ENCODE results near the gene SLC37A2. TPM values are rescaled to one million over a fixed set of nuclear protein-coding genes. Genes with fewer than 3 reads are reported as not detected.

Gene SLC37A2
- total RNA-seq, 1 experiment from 2014 or later: 13.8 TPM

- peaks cover 4% of the 10 kb centered on the region; the same call in 1 of the 2 replicates for H3K4me1 ChIP-seq
- POLR2A ChIA-PET: no interaction called here
- no peak for TF ChIP-seq CTCF (IDR thresholded peaks at IDR 0.05; ENCODE audit: insufficient read depth in 1 of 2, low read depth in 1 of 2, low read length in 1 of 2, severe bottlenecking in 1 of 2, unreplicated experiment in 1 of 2)
- no peaks in the 10 kb centered on the region for H3K27me3 ChIP-seq (replicated peaks; ENCODE audit: control insufficient read depth, insufficient read depth, low read length)
- peak in 1 of 2 experiments; percentile 40 for DNase-seq
- CTCF ChIA-PET: interaction anchor here (0.7 kb wide), 1 partner anchor 1401 kb away, joined by 3 read pairs; no protein-coding TSS in a partner anchor
- Mint-ChIP-seq H3K36me3 (ENCODE audit: insufficient read depth, unreplicated experiment) (no peaks in the 10 kb centered on the region), H3K27ac (ENCODE audit: unreplicated experiment) (no peak overlapping the region), H3K27me3 (ENCODE audit: insufficient read depth, unreplicated experiment) (no peaks in the 10 kb centered on the region), H3K4me1 (ENCODE audit: low read depth, unreplicated experiment) (no peaks in the 10 kb centered on the region), H3K9me3 (ENCODE audit: unreplicated experiment) (no peaks in the 10 kb centered on the region), H3K4me3 (ENCODE audit: unreplicated experiment) (no peak overlapping the region)
- intact Hi-C loops (cut with micrococcal nuclease; ENCODE audit: unreplicated experiment): no loop called here
- no TSS peak for BruUV-seq (replicated peaks)
- H3K4me3 ChIP-seq (ENCODE audit: low read depth, low read length): no peak overlapping the region
- H3K36me3 ChIP-seq (ENCODE audit: control insufficient read depth, insufficient read depth, low read length): no peaks in the 10 kb centered on the region; the same call in 1 of the 2 replicates
- H3K9me3 ChIP-seq: no peaks in the 10 kb centered on the region
Measured at GRCh38 chr11:125084057-125084416, 20.9 kb downstream of the SLC37A2 start.

DNA sequence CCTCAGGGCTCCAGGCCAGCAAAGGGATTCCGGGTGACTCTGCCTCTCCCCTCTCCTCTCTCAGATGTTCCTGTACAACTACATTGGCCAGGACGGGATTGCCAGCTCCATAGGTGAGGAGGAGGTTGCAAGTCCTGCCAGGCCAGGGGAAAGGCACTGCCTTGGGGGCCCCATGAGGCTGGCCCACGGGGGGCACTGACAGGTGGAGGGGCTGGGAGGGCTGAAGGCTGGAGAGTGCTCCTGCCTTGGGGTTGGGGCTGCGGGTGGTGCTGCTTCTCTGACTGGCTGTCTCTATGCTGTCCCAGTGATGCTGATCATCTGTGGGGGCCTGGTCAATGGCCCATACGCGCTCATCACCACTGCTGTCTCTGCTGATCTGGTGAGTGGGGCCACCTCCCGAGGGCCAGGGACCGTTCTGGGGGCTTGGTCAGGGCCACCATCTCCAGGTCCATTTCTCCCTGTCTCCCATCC is 21.7 kb downstream of the SLC37A2 start:
- no peaks in the 10 kb centered on the region for H3K9me3 Mint-ChIP-seq (ENCODE audit: unreplicated experiment)
- H3K4me3 ChIP-seq (ENCODE audit: low read depth, low read length): no peak overlapping the region
- no peaks in the 10 kb centered on the region; the same call in 1 of the 2 replicates for H3K36me3 ChIP-seq (ENCODE audit: control insufficient read depth, insufficient read depth, low read length)
- no peaks in the 10 kb centered on the region for H3K9me3 ChIP-seq
- intact Hi-C loops (cut with micrococcal nuclease; ENCODE audit: unreplicated experiment): loop anchor here (1.0 kb wide), 1 partner anchor 122 kb away; no protein-coding TSS in a partner anchor
- ChIA-PET CTCF (interaction anchor here (0.6 to 1.5 kb wide), 3 partner anchors 26 to 1400 kb away, joined by 3 to 4 read pairs (median 3); no protein-coding TSS in a partner anchor), POLR2A (no interaction called here)
- no peaks in the 10 kb centered on the region for H3K4me1 Mint-ChIP-seq (ENCODE audit: low read depth, unreplicated experiment)
- BruUV-seq (replicated peaks): no TSS peak
- TF ChIP-seq CTCF (IDR thresholded peaks at IDR 0.05; ENCODE audit: insufficient read depth in 1 of 2, low read depth in 1 of 2, low read length in 1 of 2, severe bottlenecking in 1 of 2, unreplicated experiment in 1 of 2): no peak
- no peaks in the 10 kb centered on the region for H3K27me3 ChIP-seq (replicated peaks; ENCODE audit: control insufficient read depth, insufficient read depth, low read length)
- H3K27ac Mint-ChIP-seq (ENCODE audit: unreplicated experiment): no peak overlapping the region
- no peaks in the 10 kb centered on the region for H3K27me3 Mint-ChIP-seq (ENCODE audit: insufficient read depth, unreplicated experiment)
- no peak overlapping the region for H3K4me3 Mint-ChIP-seq (ENCODE audit: unreplicated experiment)
- no peaks in the 10 kb centered on the region for H3K36me3 Mint-ChIP-seq (ENCODE audit: insufficient read depth, unreplicated experiment)
- peaks cover 4% of the 10 kb centered on the region; the same call in 1 of the 2 replicates for H3K4me1 ChIP-seq
- peak in 1 of 2 experiments; percentile 34 for DNase-seq

DNA sequence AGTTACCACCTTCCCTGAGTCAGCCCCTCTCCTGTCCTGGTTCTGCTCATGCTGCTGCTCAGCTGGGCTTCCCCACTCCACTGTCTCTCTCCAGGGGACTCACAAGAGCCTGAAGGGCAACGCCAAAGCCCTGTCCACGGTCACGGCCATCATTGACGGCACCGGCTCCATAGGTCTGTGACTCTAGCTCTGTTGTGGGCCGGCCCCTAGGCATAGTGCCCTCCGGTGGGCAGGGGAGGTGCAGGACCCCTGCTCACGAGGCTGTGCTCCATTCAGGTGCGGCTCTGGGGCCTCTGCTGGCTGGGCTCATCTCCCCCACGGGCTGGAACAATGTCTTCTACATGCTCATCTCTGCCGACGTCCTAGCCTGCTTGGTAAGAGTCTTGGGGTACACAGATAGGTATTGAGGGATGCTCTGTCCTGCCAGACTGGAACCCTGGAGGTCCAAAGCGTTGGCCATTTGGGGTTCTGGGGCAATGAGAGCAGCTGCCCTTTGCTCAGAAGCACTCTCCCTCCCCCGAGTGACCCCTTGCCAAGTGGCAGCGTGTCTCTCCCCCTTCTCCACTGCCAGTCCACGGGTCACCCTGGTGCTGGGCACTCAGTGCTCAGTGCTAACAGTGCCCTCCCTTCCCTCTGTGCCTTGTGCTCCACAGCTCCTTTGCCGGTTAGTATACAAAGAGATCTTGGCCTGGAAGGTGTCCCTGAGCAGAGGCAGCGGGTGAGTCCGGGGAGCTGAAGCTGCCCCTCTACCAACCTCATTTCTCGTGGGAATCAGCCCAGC is 22.4 kb downstream of the SLC37A2 start:
- H3K4me3 ChIP-seq (ENCODE audit: low read depth, low read length): no peak overlapping the region
- no peaks in the 10 kb centered on the region; the same call in 1 of the 2 replicates for H3K36me3 ChIP-seq (ENCODE audit: control insufficient read depth, insufficient read depth, low read length)
- TF ChIP-seq CTCF (IDR thresholded peaks at IDR 0.05; ENCODE audit: insufficient read depth in 1 of 2, low read depth in 1 of 2, low read length in 1 of 2, severe bottlenecking in 1 of 2, unreplicated experiment in 1 of 2): peak in 1 of 2 experiments; percentile 17
- peak in 1 of 2 experiments; percentile 35 for DNase-seq
- H3K4me1 ChIP-seq: peaks cover 4% of the 10 kb centered on the region; the same call in 1 of the 2 replicates
- intact Hi-C loops (cut with micrococcal nuclease; ENCODE audit: unreplicated experiment): loop anchor here (1.0 kb wide), 1 partner anchor 123 kb away; no protein-coding TSS in a partner anchor
- POLR2A ChIA-PET: no interaction called here
- H3K27me3 ChIP-seq (replicated peaks; ENCODE audit: control insufficient read depth, insufficient read depth, low read length): no peaks in the 10 kb centered on the region
- Mint-ChIP-seq H3K4me3 (ENCODE audit: unreplicated experiment) (no peak overlapping the region), H3K27ac (ENCODE audit: unreplicated experiment) (no peak overlapping the region), H3K4me1 (ENCODE audit: low read depth, unreplicated experiment) (no peaks in the 10 kb centered on the region), H3K36me3 (ENCODE audit: insufficient read depth, unreplicated experiment) (no peaks in the 10 kb centered on the region), H3K9me3 (ENCODE audit: unreplicated experiment) (no peaks in the 10 kb centered on the region), H3K27me3 (ENCODE audit: insufficient read depth, unreplicated experiment) (no peaks in the 10 kb centered on the region)
- BruUV-seq (replicated peaks): no TSS peak
- CTCF ChIA-PET: interaction anchor here (0.6 to 1.5 kb wide), 2 partner anchors 27 to 57 kb away, joined by 3 to 4 read pairs; no protein-coding TSS in a partner anchor
- no peaks in the 10 kb centered on the region for H3K9me3 ChIP-seq
